GM18858 (cell line): ENCODE measurements around the gene MDM2.
"Not testable (repeated sequence)": the region's sequence is repeated elsewhere in the genome, so short reads cannot be mapped to it uniquely, and the experiment has no call there.

Experiments used
- ATAC-seq: cut with Tn5 transposase; IDR thresholded peaks from one replicate; pipeline ENCODE4 v1.9.1; 2021; ENCODE audit not compliant: unreplicated experiment

The MDM2 gene

DNA sequence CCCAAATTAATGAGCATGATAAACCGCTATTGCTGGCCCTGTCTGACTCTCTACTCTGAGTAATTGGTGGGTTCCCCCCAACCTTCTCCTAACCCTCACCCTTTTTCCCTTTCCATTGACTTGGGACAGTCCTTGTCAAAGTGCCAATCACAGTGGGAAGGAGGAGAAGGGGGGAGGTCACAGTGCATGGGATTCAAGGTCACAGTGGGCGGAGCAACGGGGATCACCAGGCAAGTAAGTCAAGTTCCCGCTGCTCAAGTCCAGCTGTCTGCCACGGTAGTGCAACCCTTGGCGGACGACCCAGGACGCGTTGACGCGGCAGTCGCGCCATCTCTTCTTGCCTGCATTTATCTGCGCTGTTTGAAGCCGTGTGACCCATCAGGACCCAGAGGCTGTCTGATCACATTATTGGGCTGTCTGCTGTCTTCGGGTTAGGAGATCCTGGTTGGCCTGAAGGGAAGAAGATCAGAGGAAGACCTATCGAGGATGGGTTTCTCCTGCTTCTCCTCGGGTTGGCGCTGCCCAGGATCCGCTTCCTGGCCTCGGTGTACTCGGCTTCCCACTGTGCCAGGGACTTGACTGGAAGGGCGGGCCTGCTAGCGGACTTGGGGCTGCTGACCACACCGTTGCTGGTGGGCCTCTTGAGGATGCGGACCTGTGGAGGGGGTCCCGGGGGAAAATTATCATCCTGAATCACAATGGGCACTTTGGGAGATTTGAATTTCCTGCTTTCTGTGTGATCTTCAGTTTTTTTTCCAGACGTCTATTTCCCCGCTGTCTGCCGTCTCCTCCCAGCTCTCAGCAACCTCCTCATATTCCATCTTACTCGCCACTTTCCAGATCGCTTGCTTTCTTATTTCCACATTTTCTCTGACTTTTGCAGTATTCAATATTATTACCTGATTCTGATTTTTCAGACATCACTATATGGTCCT, 3.1 kb upstream of the MDM2 start:
- no peak for ATAC-seq

DNA sequence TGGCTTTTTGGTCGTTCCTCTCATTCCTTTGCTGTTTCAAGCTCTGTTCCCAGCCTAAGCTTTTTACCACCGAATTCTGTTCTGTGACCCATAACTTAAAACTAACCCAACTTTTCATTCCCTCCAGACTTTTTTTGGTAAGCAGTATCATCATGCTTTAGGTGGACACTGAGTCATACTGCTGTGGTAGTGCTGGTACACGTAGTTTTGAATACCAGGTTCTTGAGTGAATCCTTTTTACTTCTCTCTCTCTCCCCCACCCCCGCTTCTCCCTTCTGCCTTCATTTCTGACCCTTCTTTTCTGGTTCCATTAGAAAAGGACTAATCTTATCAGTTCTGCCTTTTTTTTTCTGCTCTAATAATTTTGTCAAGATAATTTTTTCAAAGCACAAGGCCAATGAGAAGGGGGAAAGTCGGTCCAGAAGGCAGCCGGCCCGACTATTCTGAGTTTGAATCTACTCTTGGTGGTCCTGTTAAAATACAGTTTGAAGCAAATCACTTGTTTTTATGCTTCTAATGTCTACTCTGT, 2.3 kb upstream of the MDM2 start:
- ATAC-seq = no peak

DNA sequence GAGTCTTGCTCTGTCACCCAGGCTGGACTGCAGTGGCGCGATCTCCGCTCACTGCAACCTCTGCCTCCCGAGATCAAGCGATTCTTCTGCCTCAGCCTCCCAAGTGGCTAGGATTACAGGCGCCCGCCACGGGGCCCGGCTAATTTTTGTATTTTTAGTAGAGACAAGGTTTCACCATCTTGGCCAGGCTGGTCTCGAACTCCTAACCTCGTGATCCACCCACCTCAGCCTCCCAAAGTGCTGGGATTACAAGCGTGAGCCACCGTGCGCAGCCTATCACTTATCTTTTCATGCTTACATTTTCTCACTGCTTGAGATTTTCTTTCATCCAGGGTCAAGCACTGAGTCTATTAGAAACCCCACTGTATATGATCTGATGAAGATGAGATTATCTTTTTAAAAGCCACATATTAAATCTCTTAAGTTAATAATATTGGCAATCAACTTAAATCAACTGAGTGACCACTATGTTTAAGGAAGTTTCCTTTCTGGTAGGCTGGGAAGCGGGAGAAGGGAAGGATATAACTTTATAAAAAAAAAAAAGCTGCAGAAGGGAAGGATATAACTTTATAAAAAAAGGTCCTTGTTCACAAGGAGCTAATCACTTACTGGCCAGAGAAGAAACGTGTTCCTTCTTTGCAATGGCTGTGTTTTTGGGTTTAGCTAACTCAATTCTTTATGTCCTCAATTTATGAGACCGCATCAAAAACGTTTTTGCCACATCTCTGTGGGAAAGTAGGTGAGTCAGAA, 1.3 kb upstream of the MDM2 start:
- no peak for ATAC-seq

DNA sequence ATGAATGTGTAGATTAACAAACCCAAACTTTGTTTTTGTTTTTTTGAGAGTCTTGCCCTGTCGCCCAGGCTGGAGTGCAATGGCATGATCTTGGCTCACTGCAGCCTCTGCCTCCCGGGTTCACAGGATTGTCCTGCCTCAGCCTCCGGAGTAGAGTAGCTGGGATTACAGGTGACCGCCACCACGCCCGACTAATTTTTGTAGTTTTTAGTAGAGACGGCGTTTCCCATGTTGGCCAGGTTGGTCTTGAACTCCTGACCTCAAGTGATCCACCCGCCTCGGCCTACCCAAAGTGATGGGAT, 752 bp upstream of the MDM2 start:
- ATAC-seq = not testable (repeated sequence)

DNA sequence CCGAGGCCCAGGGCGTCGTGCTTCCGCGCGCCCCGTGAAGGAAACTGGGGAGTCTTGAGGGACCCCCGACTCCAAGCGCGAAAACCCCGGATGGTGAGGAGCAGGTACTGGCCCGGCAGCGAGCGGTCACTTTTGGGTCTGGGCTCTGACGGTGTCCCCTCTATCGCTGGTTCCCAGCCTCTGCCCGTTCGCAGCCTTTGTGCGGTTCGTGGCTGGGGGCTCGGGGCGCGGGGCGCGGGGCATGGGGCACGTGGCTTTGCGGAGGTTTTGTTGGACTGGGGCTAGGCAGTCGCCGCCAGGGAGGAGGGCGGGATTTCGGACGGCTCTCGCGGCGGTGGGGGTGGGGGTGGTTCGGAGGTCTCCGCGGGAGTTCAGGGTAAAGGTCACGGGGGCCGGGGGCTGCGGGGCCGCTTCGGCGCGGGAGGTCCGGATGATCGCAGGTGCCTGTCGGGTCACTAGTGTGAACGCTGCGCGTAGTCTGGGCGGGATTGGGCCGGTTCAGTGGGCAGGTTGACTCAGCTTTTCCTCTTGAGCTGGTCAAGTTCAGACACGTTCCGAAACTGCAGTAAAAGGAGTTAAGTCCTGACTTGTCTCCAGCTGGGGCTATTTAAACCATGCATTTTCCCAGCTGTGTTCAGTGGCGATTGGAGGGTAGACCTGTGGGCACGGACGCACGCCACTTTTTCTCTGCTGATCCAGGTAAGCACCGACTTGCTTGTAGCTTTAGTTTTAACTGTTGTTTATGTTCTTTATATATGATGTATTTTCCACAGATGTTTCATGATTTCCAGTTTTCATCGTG, 612 bp downstream of the MDM2 start:
- ATAC-seq = peak; percentile 39

DNA sequence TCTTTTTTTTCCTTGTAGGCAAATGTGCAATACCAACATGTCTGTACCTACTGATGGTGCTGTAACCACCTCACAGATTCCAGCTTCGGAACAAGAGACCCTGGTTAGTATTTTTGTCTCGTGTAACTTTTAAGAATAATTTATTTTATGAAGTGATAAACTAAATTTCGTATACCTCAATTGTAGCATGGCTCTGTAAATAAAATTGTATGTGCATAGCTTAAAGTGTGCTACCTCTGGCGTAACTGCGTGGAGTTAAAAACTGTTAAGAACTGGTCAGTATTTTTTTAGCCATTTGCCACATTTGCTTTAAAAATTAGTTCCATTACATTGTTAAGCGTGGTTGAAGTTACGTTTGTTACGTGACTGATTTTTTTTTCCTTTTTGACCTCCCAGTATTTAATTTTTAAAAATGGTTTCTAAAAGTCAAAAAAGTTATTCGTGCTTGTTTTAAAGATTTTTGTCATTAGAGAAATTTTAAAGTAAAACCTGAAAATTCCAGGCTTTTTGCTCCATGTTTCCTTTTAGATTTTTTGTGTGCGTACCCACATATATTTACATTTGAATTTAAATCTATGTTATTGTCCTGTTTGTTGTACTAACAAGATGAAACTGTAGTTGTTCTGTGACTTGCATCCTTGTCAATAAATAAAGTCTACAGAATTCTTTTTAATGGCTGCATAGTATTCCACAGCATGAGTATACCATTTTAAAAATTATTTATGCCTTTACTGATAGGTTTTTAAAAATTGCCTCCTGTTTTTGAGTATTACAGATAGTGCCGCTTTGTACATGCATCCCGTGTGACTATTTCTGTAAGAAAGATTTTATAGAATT, 1.4 kb downstream of the MDM2 start:
- peak; percentile 1 for ATAC-seq

DNA sequence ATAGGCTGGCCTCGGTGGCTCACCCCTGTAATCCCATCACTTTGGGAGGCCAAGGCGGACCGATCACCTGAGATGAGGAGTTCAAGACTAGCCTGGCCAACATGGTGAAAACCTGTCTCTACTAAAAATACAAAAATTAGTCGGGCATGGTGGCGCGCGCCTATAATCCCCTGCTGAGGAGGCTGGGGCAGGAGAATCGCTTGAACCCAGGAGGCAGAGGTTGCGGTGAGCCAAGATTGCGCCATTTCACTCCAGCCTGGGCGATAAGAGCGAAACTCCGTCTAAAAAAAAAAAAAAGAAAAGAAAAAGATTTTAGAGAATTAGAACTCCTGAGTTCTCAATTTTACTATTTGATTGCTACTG, 2.0 kb downstream of the MDM2 start:
- not testable (repeated sequence) for ATAC-seq

DNA sequence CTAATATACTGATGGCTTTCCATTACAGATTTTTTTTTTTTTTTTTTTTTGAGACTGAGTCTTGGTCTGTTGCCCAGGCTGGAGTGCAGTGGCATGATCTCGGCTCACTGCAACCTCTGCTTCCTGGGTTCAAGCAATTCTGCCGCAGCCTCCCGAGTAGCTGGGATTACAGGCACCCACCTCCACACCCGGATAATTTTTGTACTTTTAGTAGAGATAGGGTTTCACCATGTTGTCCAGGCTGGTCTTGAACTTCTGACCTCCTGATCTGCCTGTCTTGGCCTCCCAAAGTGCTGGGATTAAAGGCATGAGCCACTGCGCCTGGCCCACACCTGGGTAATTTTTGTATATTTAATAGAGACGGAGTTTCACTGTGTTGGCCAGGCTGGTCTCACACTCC, 3.6 kb downstream of the MDM2 start:
- not testable (repeated sequence) for ATAC-seq

DNA sequence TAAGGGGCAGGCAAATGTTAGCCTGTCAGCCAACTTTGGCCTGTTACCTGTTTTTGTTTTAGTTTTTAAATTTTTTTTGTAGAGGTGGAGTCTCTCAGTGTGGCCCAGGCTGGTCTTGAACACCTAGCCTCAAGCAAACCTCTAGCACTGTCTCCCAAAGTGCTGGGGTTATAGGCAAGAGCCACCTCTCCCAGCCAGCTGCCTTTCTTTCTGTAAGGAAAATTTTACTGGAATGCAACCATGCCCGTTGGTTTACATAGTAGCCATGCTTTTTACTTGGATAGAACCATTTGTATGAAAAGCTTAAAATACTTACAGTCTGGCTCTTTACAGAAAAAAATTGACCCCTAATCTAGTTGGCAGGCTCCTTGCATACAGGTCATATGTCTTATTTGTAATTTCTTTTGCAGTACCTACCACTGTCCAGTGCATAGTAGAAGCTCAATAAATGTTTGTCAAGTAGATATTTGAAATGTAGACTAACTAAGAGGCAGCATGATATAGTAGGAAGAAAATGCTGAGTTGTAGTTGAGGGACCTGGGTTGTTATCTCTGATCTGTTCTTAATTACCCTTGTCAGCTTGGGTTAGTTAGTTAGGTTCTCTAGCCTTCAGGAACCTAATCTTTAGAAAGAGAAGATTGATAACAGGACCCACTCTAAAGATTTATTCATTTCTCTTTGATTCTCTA, 4.7 kb downstream of the MDM2 start:
- ATAC-seq = no peak

DNA sequence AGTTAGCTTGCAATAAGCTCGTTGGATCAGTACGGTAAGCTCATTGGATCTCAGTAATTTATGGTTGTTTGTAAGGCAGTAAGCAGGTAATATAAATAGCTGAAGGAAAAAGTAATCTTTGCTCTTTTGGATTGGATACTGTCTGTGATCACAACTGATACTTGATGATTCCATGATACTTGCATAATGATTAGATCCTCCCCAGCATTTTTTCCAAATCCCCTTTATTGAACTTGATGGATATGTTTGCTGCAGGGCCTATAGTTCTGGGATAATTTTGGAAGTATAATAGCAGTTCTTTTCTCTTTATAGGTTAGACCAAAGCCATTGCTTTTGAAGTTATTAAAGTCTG, 5.2 kb downstream of the MDM2 start:
- no peak for ATAC-seq

DNA sequence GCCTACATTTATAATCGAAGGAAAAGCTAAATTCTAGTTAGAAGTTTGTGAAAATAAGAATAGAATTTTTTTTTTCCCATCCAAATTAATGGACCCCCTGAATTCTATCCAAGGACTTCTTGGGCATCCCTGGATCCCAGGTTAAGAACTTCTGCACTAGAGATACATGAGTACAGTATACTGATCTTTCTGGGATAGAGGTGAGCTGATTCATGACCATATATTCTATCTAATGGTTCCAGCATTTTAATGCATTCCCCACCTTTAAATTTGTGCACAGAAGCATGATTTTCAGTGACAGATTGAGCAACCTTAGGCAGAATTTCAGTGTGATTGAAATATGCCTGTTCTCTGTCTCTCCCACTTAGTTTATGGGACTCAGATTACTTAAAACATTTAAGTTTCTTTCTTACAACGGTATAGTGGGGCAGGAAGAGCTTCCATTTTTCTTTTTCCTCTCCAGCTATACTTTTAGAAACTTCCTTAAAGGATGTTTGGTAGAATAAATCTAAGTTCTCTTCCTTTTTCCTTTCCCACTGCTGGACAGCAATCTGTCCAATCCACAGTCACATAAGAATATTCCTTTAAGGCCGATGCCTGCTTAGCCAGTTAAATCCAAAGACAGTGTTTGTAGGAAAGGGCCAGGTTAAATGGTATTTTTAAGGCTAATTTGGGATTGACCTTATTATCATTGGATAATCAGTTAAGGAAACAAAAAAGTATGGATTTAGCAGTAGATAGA, 6.7 kb downstream of the MDM2 start:
- ATAC-seq = no peak

DNA sequence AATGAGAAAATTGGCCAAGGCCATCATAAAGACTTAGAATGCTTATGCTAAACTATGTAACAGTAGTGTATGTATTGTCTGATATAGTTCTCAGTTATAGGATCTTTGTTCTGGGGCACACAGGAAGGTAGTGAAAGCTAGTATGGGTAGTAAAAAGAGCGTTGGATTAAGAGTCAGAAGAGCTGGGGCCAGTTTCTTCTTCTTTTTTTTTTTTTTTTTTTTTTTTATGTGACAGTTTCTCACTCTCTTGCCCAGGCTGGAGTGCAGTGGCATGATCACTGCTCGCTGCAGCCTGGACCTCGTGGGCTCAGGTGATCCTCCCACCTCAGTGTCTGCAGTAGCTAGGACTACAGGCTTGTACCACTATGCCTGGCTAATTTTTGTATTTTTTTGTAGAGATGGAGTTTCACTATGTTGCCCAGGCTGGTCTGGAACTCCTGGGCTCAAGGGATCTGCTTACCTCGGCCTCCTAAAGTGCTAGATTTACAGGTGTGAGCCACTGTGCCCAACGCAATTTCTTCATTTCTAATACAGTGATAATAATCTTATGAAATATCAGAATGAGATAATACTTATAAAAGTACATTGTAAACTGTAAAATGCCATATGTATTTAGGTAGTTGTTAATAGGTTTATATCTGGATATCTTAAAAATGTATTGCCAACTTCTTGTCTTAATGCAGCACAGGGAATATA, 7.4 kb downstream of the MDM2 start:
- ATAC-seq = no peak

DNA sequence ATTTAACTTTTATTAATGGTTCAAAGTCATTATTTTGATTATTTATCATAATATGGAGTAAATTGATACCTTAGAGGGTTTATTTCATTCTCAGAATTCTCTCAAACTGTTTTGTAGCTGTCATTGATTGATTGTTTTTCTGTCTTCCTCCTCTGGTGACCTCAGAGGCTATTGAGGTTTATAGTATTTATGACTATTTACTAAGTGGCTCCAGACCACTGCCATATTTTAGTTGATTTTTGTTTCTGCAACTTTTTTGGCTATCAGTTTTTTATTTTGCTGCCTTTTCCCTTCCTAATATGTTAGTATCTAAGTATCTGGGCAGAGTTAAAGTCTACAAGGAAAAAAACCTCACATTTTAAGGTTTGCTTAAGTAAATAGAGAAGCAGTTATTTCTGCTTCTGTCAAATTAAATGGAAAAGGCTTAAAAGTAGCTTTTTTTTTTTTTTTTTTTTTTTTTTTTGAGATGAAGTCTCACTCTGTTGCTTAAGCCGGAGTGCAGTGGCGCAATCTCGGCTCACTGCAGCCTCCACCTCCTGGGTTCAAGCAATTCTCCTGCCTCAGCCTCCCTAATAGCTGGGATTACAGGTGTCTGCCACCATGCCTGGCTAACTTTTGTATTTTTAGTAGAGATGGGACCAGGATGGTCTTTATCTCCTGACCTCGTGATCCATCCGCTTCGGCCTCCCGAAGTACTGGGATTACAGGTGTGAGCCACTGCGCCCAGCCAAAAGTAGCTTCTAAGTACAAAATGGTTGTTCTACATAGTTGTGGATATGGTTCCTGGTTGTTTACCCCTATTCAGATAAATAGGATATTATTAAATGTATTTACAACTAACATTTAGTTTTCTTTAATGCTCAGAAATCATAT, 8.2 kb downstream of the MDM2 start:
- no peak for ATAC-seq

DNA sequence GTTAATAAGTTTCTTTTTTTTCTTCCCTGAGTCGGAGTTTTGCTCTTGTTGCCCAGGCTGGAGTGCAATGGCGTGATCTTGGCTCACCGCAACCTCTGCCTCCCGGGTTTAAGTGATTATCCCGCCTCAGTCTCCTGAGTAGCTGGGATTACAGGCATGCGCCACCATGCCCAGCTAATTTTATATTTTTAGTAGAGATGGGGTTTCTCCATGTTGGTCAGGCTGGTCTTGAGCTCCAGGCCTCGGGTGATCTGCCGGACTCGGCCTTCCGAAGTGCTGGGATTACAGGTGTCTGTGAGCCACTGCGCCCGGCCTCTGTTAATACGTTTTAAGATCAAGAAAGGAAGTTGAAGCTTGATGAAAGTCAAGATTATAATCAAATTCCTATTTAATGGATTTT, 11.5 kb downstream of the MDM2 start:
- not testable (repeated sequence) for ATAC-seq

DNA sequence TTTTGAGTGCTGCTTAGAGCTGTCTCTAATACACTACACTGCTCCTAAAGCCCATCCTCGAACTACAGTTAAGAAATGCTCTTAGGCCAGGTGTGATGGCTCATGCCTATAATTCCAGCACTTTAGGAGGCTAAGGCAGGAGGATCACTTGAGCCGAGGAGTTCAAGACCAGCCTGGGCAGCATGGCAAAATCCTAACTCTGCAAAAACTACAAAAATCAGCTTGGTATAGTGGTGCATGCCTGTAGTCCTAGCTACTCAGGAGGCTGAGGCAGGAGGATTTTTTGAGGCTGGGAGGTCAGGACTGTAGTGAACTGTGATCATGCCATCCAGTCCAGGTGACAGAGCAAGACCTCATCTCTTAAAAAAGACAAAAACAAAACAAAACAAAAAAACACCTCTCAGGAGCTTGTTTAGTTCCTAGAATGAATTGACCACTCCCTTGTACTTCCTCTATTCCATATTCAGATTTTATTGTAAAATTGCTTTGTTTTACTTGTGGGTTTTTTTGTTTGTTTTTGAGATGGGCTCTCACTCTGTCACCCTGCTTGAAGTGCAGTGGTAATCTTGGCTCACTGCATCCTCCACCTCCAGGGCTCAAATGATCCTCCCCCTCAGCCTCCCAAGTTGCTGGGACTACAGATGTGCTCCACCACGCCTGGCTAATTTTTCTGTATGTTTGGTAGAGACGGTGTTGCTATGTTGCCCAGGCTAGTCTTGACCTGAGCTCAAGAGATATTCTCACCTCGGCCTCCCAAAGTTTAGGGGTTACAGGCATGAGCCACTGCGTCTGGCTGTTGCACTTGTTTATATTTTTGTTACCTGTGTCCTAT, 13.6 kb downstream of the MDM2 start:
- ATAC-seq = no peak

DNA sequence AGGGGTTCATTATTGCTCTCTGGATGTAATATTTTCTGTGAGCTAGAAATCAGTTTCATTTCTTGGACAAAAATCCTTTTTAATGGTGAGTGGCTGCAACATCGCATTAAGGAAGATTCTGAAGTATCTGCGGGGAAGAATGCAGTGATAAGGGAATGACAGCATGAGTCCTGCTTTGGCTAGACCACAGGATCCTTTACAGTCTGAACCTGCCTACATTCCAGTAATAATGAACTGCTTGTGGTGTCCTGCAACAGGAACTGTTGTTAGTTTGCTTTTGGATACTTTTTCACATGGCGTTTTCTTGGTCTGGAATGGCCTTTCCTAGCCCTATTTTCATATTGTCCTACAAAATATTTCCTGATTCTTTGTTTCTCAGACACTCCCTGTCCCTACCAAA, 15.7 kb downstream of the MDM2 start:
- no peak for ATAC-seq

DNA sequence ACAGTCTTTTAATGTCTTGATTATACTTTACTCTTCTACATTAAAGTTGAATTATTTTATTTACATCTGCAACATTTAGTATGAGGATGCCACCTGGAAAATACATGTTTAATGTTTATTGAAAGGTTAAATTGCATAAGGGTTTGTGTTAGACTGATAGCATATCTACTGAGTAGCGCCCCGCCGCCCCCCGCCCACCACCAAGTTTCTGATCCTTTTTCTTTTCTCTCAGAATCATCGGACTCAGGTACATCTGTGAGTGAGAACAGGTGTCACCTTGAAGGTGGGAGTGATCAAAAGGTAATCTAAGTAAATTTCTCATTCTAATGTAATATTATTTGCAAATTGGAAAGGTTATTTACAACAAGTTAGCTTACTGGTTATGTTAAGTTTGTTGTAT, 16.2 kb downstream of the MDM2 start:
- ATAC-seq = no peak
